ENCODE results near the gene DNAJC11. TPM values are rescaled to one million over a fixed set of nuclear protein-coding genes. Genes with fewer than 3 reads are reported as not detected.
"Not testable (repeated sequence)": the region's sequence is repeated elsewhere in the genome, so short reads cannot be mapped to it uniquely, and the experiment has no call there.

The DNAJC11 gene
- polyA plus RNA-seq, 3 donors: 14.1 to 25.4 (median 21.1) TPM

DNA sequence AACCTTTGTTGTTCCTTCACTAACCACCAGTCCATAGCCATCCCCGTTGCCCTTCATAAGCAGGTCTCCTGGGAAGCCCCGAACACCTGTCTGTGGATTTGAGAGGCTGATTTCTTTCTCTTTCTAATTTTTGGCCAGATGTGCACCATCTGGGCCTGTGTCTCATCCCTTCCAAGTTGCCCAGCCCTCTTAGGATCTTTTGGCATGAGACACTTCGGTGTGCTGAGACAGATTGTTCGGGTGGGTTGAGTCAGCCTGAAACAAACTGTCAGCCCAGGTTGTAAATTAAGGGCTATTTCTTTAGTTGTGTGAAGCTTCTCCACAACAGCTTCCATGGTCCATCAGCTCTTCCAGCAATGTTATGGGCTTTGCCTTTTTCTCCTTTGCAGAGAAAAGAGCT lies 1.4 kb upstream of the DNAJC11 start:
- no peak overlapping the region for H3K27ac ChIP-seq (ENCODE audit: low read depth, low read length)
- WGBS, 3 donors: 79 to 89% (median 81%) methylated on average over 4 of the region's 4 CpGs

DNA sequence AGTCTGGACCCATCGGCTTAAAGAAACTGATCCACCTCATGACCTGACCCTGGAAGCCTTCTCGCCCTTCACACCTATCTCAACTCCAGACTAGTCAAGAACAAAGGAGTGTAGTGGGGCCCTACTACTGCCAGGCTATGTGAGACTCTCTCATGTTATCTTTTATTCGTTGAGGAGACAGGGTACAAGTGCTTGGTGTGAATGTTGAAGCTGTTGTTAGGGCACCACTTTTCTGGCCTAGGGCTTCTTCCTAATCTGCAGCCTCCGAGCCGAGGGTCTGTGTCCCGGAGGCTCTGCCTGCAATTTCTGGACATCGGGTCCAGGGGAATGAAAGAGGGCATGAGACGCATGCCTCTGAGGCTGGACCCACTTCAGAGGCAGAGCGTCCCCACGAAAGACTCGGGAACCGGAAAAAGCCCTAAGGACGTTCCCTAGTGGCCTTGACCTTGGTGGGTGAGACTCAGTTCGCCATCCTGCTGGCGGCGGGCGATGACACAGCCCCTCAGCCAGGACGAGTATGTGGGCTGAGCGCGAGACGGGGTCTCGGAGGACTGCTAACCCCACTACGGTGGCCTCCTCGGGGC lies 671 bp downstream of the DNAJC11 start:
- WGBS, 3 donors: 2 to 4% (median 3%) methylated on average over 24 of the region's 24 CpGs
- no peak overlapping the region for H3K27ac ChIP-seq (ENCODE audit: low read depth, low read length)

DNA sequence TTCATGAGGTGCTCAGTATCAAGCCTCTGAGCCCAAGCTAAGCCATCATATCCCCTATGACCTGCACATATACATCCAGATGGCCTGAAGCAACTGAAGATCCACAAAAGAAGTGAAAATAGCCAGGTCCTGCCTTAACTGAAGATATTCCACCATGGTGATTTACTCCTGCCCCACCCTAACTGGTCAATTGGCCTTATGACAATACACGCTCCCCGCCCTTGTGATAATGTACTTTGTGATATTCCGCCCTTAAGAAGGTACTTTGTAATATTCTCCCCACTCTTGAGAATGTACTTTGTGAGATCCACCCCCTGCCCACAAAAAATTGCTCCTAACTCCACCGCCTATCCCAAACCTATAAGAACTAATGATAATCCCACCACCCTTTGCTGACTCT lies 1.7 kb downstream of the DNAJC11 start:
- 90 to 97% (median 93%) methylated on average over 4 of the region's 4 CpGs for WGBS, 3 donors
- H3K27ac ChIP-seq (ENCODE audit: low read depth, low read length): not testable (repeated sequence)

DNA sequence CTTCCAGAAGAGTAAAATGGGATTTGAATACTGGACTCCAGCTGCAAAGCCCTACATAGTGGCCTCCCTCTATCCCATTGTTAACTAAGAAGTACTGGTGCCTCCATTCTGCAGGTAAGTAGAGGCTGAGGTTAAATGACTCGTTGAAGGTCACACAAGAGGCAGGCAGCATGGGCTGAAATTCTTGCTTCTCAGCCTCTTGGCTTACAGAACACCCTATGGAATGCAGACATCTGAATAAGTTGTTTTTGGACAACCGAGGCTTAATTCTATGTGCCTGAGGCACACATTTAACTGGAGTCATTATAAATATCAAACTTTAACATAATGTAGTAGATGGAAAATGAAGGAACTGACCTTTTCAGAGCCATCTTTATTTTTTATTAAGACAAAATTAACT lies 5.7 kb downstream of the DNAJC11 start:
- WGBS, 3 donors: 64 to 90% (median 77%) methylated on average over 2 of the region's 2 CpGs

DNA sequence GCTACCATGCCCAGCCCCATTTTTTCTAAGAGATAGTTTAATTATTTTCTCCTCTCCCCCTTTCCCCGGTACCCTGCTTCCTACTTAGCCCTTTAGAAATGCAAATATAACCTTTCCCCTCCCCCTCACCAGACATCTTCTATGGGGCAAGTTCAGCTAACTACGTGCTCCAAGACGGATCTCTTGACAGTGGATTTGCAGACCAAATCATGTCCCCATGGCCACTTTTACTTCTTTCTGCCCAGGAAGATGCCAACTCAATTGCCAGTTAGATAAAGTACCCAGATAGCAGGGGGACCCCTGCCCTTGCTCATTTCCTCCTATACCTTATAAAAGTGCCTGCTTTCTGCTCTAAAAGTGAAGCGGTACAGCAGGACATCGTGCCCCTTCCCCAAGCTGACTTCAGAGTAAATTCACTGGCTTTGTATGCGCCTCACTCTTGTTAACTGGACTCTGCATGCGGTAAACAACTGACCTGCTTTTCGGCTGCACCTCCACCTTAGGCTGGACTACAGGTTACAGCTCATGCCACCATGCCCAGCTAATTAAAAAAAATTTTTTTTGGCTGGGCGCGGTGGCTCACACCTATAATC lies 7.4 kb downstream of the DNAJC11 start:
- no peak overlapping the region for H3K27ac ChIP-seq (ENCODE audit: low read depth, low read length)
- 85 to 91% (median 87%) methylated on average over 10 of the region's 10 CpGs for WGBS, 3 donors

More for the DNA sequence above, 5.7 kb downstream of the DNAJC11 start:
- no peak overlapping the region for H3K27ac ChIP-seq (ENCODE audit: low read depth, low read length)

DNA sequence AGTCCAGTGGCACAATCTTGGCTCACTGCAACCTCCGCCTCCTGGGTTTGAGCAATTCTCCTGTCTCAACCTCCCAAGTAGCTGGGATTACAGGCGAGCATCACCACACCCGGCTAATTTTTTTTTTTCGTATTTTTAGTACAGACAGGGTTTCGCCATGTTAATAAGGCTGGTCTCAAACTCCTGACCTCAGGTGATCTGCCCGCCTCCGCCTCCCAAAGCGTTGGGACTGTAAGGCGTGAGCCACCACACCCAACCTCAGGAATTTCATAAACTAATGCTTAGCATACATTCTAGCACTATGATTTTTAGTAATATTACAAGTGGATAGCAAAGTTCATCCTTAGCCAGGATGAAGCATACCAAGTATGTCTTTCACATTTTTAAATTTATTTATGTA lies 8.7 kb downstream of the DNAJC11 start:
- 79 to 97% (median 88%) methylated on average over 9 of the region's 9 CpGs for WGBS, 3 donors
- H3K27ac ChIP-seq (ENCODE audit: low read depth, low read length): no peak overlapping the region

DNA sequence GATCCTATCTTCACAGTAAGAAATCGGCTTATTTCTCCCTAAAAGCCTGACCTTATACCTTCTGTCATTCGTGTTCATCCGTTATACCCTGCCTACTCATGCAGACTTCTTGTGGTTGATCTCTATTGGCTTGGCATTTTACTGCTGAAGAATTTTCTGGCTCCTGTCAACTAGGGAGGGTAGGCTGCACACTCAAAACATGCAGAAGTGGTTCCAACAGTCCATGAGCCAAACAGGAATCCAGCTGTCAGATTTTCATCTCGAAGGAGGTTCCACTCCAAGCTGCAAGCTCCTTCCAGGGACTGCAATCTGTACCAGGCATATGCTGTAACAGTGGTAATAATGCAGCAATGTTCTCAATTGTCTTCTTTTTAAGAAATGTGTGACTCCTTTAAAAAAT lies 10.1 kb downstream of the DNAJC11 start:
- no peak overlapping the region for H3K27ac ChIP-seq (ENCODE audit: low read depth, low read length)
- 53 to 84% (median 56%) methylated on average over 4 of the region's 4 CpGs for whole genome bisulfite sequencing, 3 donors

DNA sequence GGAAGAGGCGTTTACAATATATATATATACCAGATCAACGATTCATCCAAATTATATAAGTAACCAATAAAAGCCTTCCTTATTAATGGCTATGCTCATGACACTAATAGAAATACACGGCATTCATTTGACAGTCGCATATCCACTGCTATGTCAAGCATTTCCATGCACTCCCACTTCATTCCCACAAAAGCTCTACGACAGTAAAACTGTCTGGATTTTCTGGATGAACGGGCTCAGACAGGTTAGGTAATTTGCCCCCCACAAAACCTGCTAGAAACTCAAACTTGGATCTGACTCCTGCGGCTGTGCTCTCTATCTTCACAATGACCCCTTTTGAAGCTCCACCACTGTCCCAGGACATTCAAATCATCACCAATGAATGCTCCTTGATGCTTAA lies 11.4 kb downstream of the DNAJC11 start:
- 93 to 94% (median 94%) methylated on average over 7 of the region's 7 CpGs for WGBS, 3 donors
- no peak overlapping the region for H3K27ac ChIP-seq (ENCODE audit: low read depth, low read length)

DNA sequence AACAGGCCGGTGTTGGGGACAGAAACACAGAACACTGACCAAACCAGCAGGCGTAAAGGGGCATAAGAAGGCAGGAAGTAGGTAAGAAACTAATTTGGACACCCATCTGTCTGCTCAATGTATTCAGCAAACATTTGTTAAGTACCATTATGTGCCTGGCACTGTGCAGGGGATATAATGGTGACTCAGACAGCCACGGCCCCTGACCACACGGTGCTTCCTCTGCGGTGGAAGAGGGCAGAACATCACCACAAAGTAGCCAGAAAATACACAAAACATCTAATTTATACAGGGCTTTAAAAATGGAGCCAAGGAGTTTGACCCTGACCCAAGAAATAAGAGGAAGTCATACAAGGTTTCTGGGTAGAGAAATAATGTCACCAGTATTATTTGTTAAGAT lies 12.9 kb downstream of the DNAJC11 start:
- H3K27ac ChIP-seq (ENCODE audit: low read depth, low read length): no peak overlapping the region
- WGBS, 3 donors: 79 to 89% (median 81%) methylated on average over 5 of the region's 5 CpGs

DNA sequence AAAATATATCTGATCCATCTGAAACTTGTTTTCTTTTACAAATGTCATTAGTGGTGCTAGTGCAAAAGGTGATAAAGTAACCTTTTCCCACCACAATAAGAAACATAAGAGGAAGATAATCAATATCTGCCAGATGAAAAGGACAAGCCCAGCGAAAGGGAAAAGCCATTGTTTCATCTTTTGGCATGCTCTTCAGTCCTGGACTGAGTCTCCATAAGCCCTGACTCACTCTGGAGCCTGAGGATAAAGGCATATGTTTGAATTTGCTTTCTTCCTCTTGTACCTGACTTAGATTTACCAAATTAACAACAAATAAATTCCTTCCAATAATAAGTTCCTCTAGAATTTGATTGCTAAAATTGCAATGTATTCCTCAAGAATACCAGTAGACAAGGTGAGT lies 13.6 kb downstream of the DNAJC11 start:
- H3K27ac ChIP-seq (ENCODE audit: low read depth, low read length): no peak overlapping the region
- WGBS, 3 donors: 59 to 85% (median 71%) methylated on average over 1 of the region's 1 CpG

DNA sequence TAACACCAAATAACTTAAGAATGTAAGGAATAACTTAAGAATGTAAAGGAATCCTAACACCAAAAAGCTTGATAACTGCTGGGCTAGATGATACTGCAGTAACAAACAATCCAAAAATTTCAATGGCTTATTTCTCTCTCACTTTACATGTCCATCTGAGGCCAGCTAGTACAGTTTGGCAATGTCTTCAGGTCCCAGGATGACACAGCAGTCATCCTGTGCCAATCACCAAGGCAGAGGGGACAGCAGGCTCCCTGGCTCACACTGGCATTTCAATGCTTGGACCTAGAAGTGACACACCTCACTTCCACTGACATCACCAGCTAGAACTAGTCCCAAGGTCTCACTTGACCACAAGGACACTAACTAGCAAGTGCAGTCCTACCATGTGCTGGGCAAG lies 15.3 kb downstream of the DNAJC11 start:
- H3K27ac ChIP-seq (ENCODE audit: low read depth, low read length): no peak overlapping the region

DNA sequence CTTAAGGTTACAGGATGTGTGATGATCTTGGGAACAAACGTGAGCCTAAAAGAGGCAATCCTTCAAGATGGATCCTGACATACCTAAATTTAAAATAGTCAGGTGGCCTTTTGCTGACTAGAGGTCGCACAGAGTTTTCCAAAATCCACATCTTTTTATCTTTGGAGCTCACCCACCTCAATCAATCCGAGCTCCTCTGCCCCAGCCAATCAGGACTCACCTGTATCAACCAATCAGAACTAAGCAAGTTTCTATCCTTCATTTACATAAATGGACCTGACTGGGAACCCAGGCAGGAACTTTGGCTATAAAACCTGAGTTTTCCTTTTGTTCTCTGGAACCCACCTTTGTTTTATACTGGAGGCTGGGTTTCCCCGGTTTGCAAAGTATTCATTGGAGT lies 16.2 kb downstream of the DNAJC11 start:
- WGBS, 3 donors: 90 to 95% (median 93%) methylated on average over 4 of the region's 4 CpGs
- H3K27ac ChIP-seq (ENCODE audit: low read depth, low read length): no peak overlapping the region

DNA sequence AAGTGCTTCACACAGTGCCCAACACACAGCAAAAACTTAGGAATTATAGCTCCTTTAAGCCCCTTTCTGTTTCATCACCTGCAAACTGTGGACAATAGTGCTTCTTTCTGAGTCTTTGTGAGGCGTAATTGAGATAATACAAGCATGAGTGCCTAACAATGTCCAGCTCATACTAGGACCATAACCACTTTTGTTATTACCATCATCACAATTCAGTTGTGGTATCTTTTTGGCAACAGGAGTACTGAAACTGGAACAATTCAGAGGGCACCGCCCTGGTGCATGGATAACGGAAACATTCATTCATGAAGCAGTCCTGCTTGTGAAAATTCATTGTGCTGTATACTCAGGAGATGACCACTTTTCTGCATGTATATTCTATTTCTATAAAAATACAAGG lies 18.2 kb downstream of the DNAJC11 start:
- no peak overlapping the region for H3K27ac ChIP-seq (ENCODE audit: low read depth, low read length)
- WGBS, 3 donors: 91 to 98% (median 95%) methylated on average over 3 of the region's 3 CpGs

DNA sequence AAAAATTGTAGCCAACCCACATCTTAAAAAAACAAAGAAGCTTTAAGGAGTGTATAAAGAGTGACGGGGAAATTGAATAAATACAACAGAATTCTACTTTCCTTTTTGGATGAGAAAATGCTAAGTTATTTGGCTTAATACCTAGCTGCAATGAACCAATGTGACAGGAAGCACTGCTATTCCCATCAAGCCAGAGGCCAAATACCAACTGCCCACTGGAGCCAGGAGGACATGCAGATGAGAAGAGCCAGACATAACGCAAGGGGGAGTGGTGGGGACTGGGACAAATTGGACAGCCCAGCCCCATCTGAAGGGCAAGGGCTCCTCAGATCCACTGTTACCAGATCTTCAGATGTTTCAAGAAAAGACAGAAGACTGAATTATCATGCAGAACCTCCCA lies 25.7 kb downstream of the DNAJC11 start:
- WGBS, 3 donors: 90 to 97% (median 96%) methylated on average over 2 of the region's 2 CpGs
- H3K27ac ChIP-seq (ENCODE audit: low read depth, low read length): no peak overlapping the region

DNA sequence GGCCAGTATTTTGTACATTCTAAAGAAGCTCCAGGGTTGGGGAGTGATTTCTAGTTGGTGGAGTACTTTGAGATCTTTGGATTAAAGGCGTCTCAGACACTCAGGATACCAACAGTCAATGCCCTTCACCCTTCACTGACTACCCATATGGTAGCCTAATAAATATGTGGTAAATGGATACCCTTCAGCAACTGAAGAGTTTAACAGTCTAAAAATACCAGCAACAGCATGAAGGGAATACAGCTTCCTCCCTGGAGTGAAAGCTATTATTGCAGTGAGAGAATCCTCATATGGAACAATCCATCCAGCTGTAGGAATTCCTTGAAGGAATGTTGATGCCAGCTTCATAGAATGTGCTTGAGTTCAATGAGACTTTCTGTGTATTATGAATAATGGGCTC lies 26.8 kb downstream of the DNAJC11 start:
- WGBS, 3 donors: 81 to 95% (median 94%) methylated on average over 1 of the region's 1 CpG
- no peak overlapping the region for H3K27ac ChIP-seq (ENCODE audit: low read depth, low read length)

DNA sequence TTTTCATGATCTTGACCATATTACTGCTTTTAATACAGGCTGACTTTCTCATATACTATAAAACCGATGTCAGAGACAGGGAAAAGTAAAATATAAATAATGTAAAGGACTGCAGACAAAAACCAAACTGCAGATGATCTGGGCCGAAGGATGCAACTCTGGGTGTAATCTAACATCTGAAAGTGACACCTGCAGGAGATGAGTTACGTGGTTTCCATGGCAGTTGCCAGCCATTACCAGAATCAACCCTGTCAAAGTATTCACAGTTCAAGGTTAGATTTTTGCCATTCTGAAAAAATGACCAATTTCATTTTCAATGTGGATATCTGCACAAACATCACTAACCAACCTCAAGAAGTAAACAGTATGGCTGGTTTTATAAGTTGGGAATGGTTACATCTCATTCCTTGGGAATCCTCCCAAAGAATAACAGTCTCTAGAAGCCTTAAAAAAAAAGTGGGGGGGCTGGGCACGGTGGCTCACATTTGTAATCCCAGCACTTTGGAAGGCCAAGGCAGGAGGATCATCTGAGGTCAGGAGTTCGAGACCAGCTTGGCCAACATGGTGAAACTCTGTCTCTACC lies 27.7 kb downstream of the DNAJC11 start:
- 83 to 90% (median 87%) methylated on average over 5 of the region's 5 CpGs for WGBS, 3 donors
- H3K27ac ChIP-seq (ENCODE audit: low read depth, low read length): no peak overlapping the region

DNA sequence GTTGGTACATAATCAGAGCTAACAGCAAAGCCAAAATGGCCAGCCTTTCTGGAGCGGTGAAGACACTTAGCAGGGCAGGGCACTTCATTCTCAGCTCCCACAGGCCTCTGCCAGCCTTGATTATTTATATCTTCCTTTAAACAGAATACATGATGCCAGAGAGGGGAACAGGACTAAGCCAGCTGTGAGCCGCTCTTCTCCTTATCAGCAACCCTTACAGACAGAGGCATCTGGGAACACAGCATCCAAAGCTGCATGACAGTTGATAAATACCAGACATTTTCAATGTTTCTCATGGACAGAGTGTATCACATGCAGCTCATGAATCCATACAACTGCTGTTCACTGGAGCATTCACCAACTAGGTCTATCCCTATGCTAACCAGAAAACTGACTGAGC lies 29.1 kb downstream of the DNAJC11 start:
- WGBS, 3 donors: 81 to 97% (median 97%) methylated on average over 2 of the region's 2 CpGs
- no peak overlapping the region for H3K27ac ChIP-seq (ENCODE audit: low read depth, low read length)

DNA sequence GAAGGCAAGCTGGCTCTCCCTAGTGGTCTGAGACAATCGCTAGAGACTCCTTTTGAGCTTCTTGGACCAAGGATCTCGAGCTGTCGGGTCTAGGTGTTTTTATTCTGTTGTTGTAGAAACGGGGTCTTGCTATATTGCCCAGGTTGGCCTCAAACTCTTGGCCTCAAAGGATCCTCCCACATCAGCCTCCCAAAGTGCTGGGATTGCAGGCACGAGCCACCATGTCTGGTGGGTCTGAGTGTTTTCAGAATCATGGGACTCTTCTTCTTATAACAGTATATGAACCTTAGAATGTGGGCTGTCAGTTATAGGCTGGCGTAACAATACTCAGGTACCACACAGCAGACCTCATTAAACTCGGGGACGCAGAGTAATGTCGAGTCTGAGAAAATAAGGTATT lies 33.1 kb downstream of the DNAJC11 start:
- H3K27ac ChIP-seq (ENCODE audit: low read depth, low read length): no peak overlapping the region
- 94 to 97% (median 97%) methylated on average over 9 of the region's 9 CpGs for WGBS, 3 donors

DNA sequence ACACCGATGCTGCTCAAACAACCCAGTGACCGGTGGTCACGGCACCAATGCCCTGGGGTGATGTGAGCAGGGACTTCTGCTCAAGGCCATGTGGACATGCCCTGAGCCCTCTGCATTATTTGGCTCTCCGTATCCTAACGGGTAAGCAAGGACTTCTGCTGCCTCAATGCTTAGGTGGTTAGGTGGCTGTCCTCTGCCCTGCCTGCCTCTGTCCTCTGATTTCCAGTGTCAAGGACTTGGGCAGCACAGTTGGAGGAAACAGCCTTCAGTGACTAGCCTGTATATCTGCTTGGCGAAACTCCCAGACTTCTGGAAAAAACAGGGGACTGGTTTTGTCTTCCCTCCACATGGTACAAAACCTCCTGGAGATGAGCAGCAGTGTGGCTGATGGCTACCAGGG lies 34.5 kb downstream of the DNAJC11 start:
- H3K27ac ChIP-seq (ENCODE audit: low read depth, low read length): no peak overlapping the region
- WGBS, 3 donors: 94 to 97% (median 97%) methylated on average over 6 of the region's 6 CpGs

DNA sequence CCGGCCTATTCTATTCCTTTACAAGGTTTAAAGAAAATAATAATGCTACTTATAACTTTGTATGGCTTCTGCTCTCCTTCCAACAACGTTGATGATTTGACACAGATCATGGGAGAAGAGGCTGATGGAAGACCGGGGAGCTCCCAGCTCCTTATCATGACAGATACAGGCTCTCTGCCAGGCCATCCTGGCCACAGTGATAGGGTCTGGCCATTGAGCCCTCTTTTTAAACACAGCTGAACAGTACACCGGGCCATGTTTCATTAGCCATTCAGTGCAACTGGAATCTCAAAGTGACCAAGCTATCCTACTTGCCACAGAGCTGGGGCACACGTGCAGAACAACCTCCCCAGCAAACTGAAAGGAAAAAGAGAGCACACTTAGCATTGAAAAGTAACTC lies 34.9 kb downstream of the DNAJC11 start:
- H3K27ac ChIP-seq (ENCODE audit: low read depth, low read length): no peak overlapping the region
- WGBS, 3 donors: 89 to 94% (median 94%) methylated on average over 5 of the region's 5 CpGs
